Smooth muscle cell (in vitro differentiated cells): ENCODE results near the gene OR10H5. TPM values are rescaled to one million over a fixed set of nuclear protein-coding genes. Genes with fewer than 3 reads are reported as not detected.
"Not testable (repeated sequence)": the region's sequence is repeated elsewhere in the genome, so short reads cannot be mapped to it uniquely, and the experiment has no call there.

Source experiments
- DNase-seq: peaks from one replicate; lab custom pipeline; 2025; ENCODE audit not compliant: unreplicated experiment; lab: John Stamatoyannopoulos, UW
- H2AFZ ChIP-seq: fragments of 200-600 bp; sonication (generic); 2 replicates; pipeline ENCODE4 v1.6.0; 2016; ENCODE audit warnings: antibody characterized with exemption, low read depth, mild to moderate bottlenecking
- H3F3A ChIP-seq: fragments of 200-600 bp; sonication (generic); 2 replicates; pipeline ENCODE4 v1.6.0; 2017; ENCODE audit warnings: antibody characterized with exemption, low read depth
- H3K27ac ChIP-seq: fragments of 200-600 bp; sonication (generic); 2 replicates; pipeline ENCODE4 v1.5.1; 2016; ENCODE audit warnings: low read depth, mild to moderate bottlenecking
- H3K27me3 ChIP-seq: fragments of 200-600 bp; sonication (generic); 2 replicates; pipeline ENCODE4 v1.6.1; 2016; ENCODE audit warnings: low read depth, mild to moderate bottlenecking
- H3K36me3 ChIP-seq: fragments of 200-600 bp; sonication (generic); 2 replicates; pipeline ENCODE4 v1.5.1; 2016; ENCODE audit warnings: low read depth
- H3K4me1 ChIP-seq: fragments of 200-600 bp; sonication (generic); 2 replicates; pipeline ENCODE4 v1.5.1; 2016; ENCODE audit warnings: low read depth
- H3K4me2 ChIP-seq: fragments of 200-600 bp; sonication (generic); 2 replicates; pipeline ENCODE4 v1.6.0; 2016; ENCODE audit warnings: mild to moderate bottlenecking
- H3K4me3 ChIP-seq: fragments of 200-600 bp; sonication (generic); 2 replicates; pipeline ENCODE4 v1.5.1; 2016; ENCODE audit warnings: mild to moderate bottlenecking
- H3K79me2 ChIP-seq: fragments of 200-600 bp; sonication (generic); 2 replicates; pipeline ENCODE4 v1.6.0; 2016; ENCODE audit warnings: low read depth, mild to moderate bottlenecking
- H3K9ac ChIP-seq: fragments of 200-600 bp; sonication (generic); 2 replicates; pipeline ENCODE4 v1.6.0; 2016; ENCODE audit warnings: low read depth
- H3K9me3 ChIP-seq: fragments of 200-600 bp; sonication (generic); replicated peaks from 2 replicates; pipeline ENCODE4 v1.5.1; 2016; ENCODE audit warnings: low read depth
- H4K20me1 ChIP-seq: fragments of 200-600 bp; sonication (generic); 2 replicates; pipeline ENCODE4 v1.6.0; 2016; ENCODE audit warnings: low read depth
- whole genome bisulfite sequencing: methylation state at CpG from one replicate; pipeline ENCODE4 v1.1.7; 2016; ENCODE audit warnings: low lambda C conversion rate; 5-methylcytosine and 5-hydroxymethylcytosine counted together
- polyA plus RNA-seq: library from polyadenylated mRNA; unstranded; fragments of >200 nt; fragmentation: Nextera tagmentation; extraction: Ambion mirVana; gene quantifications from 2 replicates; pipeline ENCODE4 v1.2.1, GENCODE V29; 2016
- total RNA-seq: library from RNA; depleted of rRNA; stranded (reverse); fragments of >200 nt; gene quantifications from 2 replicates; pipeline ENCODE4 v1.2.3, GENCODE V29; 2014
- TF ChIP-seq, protein P1 (sequence below): fragments of 200-600 bp; sonication (generic); IDR thresholded peaks from 2 replicates; pipeline ENCODE4 v1.5.1; 2017; ENCODE audit warnings: borderline replicate concordance, mild to moderate bottlenecking, antibody characterized with exemption; ENCODE audit not compliant: insufficient read depth, poor library complexity, severe bottlenecking

The OR10H5 gene
- total and polyA plus RNA-seq, 2 experiments from 2014 or later = not detected

DNA sequence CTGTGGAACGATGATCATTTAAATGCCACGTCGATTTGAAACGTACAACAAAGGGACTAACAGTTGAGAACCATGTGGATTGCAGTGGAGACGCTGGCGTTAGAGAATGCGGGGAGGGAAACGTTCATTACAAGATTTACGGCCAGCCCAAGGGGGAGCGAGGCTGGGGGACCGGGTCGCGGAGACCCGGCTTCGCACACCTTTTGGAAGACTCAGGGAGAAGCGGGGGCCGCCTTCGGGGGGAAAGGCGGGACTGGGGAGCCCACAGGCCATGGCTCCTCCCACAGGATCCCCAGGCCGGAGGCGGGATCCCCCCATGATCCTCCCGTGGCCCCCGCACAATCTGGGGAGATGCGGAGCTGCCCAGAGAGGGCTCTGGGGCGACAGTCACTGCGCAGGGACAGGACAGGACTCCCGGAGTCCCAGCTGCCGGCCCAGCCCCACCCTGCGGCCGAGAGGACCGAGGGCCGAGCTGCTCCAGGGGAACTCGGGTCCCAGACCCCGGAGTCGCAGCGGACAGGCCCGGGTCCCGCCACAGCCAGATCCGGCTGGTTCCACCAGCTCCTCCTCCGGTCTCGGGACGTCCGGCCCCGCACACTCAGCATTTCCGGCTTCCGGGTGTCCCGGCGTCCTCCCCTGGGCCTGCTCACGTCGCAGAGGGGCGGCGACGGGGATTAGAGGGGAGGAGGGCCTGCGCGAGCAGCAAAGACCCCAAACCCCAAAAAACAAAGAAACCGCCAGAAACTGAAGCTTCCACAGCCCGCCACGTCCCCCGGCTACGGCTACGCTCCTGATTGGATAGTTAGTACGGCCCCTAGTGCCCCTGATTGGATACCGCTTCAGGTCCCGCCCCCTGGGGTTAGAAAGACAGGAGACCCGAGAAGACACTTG, 49.1 kb downstream of the OR10H5 start:
- Histone ChIP-seq H3K36me3 (no peaks in the 10 kb centered on the region), H2AFZ (no peak overlapping the region), H3K27me3 (no peaks in the 10 kb centered on the region), H3K4me2 (no peak overlapping the region), H3K79me2 (no peaks in the 10 kb centered on the region), H3K9me3 (peaks cover 4% of the 10 kb centered on the region), H3K4me1 (no peaks in the 10 kb centered on the region), H4K20me1 (no peaks in the 10 kb centered on the region), H3K9ac (no peak overlapping the region), H3K27ac (no peak overlapping the region), H3F3A (no peaks in the 10 kb centered on the region), H3K4me3 (no peak overlapping the region)
- DNase-seq = no peak
- TF ChIP-seq, protein P1, sequence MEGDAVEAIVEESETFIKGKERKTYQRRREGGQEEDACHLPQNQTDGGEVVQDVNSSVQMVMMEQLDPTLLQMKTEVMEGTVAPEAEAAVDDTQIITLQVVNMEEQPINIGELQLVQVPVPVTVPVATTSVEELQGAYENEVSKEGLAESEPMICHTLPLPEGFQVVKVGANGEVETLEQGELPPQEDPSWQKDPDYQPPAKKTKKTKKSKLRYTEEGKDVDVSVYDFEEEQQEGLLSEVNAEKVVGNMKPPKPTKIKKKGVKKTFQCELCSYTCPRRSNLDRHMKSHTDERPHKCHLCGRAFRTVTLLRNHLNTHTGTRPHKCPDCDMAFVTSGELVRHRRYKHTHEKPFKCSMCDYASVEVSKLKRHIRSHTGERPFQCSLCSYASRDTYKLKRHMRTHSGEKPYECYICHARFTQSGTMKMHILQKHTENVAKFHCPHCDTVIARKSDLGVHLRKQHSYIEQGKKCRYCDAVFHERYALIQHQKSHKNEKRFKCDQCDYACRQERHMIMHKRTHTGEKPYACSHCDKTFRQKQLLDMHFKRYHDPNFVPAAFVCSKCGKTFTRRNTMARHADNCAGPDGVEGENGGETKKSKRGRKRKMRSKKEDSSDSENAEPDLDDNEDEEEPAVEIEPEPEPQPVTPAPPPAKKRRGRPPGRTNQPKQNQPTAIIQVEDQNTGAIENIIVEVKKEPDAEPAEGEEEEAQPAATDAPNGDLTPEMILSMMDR = no peak
- 90% methylated on average over 45 of the region's 65 CpGs for WGBS

DNA sequence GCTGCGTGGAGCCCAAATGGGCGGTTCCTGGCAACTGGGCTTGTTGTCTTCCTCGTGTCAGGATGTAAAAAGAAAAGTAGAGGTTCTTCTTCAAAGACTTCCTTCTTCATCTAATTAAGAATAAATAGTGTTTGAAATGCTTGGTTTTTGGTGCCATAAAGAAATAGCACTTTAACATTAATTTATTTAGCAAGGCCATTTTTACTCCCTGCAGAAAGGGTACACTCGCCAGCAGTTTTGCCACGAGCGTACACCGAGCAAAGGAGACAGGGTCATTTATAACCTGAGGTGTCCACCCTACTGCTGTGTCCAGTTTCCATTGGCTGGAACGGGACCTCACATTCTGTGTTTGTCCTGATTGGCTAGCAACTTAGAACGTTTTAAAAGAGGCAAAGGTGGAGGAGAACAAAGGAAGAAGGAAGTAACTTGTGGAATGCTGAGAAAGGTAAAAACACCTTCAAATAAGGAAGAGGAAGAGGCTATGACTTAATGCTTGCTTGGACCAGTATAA, 49.8 kb downstream of the OR10H5 start:
- Histone ChIP-seq H3K9me3 (peaks cover 4% of the 10 kb centered on the region), H4K20me1 (no peaks in the 10 kb centered on the region), H3K27me3 (no peaks in the 10 kb centered on the region), H3K4me3 (no peak overlapping the region), H3K9ac (no peak overlapping the region), H3K4me1 (no peaks in the 10 kb centered on the region), H3F3A (no peaks in the 10 kb centered on the region), H2AFZ (no peak overlapping the region), H3K36me3 (no peaks in the 10 kb centered on the region), H3K79me2 (no peaks in the 10 kb centered on the region), H3K4me2 (no peak overlapping the region), H3K27ac (no peak overlapping the region)
- TF ChIP-seq, protein P1 = no peak
- WGBS = 78% methylated on average over 9 of the region's 9 CpGs
- DNase-seq = no peak

DNA sequence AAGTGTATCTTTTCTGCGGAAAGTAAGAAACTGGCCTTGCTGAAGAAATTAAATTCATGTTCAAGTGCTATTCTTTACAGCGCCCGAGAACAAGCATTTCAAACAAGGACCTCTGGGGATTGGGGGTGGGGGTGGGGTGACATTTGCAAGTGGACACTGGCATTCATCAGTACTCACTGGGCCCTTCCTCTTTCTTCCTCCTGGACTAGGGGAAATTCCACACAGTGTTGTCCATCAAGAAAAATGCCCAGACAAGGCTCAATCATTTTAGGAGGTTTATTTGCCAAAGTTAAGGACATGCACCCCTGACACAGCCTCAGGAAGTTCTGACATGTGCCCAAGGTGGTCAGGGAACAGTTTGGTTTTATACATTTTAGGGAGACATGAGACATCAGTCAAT, 50.9 kb downstream of the OR10H5 start:
- H3F3A ChIP-seq = no peaks in the 10 kb centered on the region
- H3K36me3 ChIP-seq = no peaks in the 10 kb centered on the region
- H3K4me2 ChIP-seq = no peak overlapping the region
- H3K79me2 ChIP-seq = no peaks in the 10 kb centered on the region
- no peak overlapping the region for H3K27ac ChIP-seq
- TF ChIP-seq, protein P1 = no peak
- no peak for DNase-seq
- WGBS = 89% methylated on average over 3 of the region's 3 CpGs
- no peak overlapping the region for H3K4me3 ChIP-seq
- no peak overlapping the region for H3K9ac ChIP-seq
- peaks cover 10% of the 10 kb centered on the region for H3K9me3 ChIP-seq
- H3K27me3 ChIP-seq = no peaks in the 10 kb centered on the region
- H3K4me1 ChIP-seq = no peaks in the 10 kb centered on the region
- H2AFZ ChIP-seq = no peak overlapping the region
- H4K20me1 ChIP-seq = no peaks in the 10 kb centered on the region

DNA sequence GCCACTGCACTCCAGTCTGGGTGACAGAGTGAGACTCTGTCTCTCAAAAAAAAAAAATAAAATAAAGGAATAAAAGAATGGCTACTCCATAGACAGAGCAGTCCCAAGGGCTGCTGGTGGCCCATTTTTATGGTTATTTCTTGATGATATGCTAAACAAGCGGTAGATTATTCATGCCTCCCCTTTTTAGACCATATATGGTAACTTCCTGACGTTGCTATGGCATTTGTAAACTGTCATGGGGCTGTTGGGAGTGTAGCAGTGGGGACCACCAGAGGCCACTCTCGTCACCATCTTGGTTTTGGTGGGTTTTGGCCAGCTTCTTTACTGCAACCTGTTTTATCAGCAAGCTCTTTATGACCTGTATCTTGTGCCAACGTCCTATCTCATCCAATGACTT, 52.4 kb downstream of the OR10H5 start:
- H3K36me3 ChIP-seq, H3K9me3 ChIP-seq, H3F3A ChIP-seq, H3K79me2 ChIP-seq, H2AFZ ChIP-seq, H3K27ac ChIP-seq, H3K27me3 ChIP-seq, H3K4me1 ChIP-seq, H3K4me2 ChIP-seq, H3K9ac ChIP-seq, H4K20me1 ChIP-seq, H3K4me3 ChIP-seq, DNase-seq: not testable (repeated sequence)
- WGBS = 27% methylated on average over 4 of the region's 4 CpGs
